H4 (cell line): Measurements from ENCODE around the gene MINDY2. TPM values are rescaled to one million over a fixed set of nuclear protein-coding genes. Genes with fewer than 3 reads are reported as not detected.
"Not testable (repeated sequence)": the region's sequence is repeated elsewhere in the genome, so short reads cannot be mapped to it uniquely, and the experiment has no call there.

Source experiments
- DNase-seq: peaks from one replicate; pipeline ENCODE4 v3.0.0-alpha.2; 2015; ENCODE audit warnings: low spot score
- total RNA-seq: library from RNA; depleted of rRNA; stranded (reverse); fragments of >200 nt; shearing (Covaris generic); gene quantifications from 2 replicates; pipeline ENCODE4 v1.2.3, GENCODE V29; 2014; rRNA removed

The MINDY2 gene
- total RNA-seq, 1 experiment from 2014 or later: 3.4 TPM

- no peak for DNase-seq
Observed at GRCh38 chr15:58880320-58880719, 109.2 kb downstream of the MINDY2 start.

GRCh38 chr15:58882243-58882642 lies 111.1 kb downstream of the MINDY2 start:
- DNase-seq: no peak

- not testable (repeated sequence) for DNase-seq
Observed at GRCh38 chr15:58883926-58884325, 112.8 kb downstream of the MINDY2 start.

- no peak for DNase-seq
Observed at GRCh38 chr15:58886921-58887320, 115.8 kb downstream of the MINDY2 start.

- DNase-seq: no peak
Observed at GRCh38 chr15:58889363-58889762, 118.3 kb downstream of the MINDY2 start.

- DNase-seq: no peak
Observed at GRCh38 chr15:58898150-58898680, 127.1 kb downstream of the MINDY2 start.

GRCh38 chr15:58900631-58901030 lies 129.5 kb downstream of the MINDY2 start:
- DNase-seq: no peak

- DNase-seq: no peak
Observed at GRCh38 chr15:58908550-58909309, 137.6 kb downstream of the MINDY2 start.

GRCh38 chr15:58909616-58910015 lies 138.5 kb downstream of the MINDY2 start:
- no peak for DNase-seq

GRCh38 chr15:58910456-58910855 lies 139.4 kb downstream of the MINDY2 start:
- no peak for DNase-seq

Other genes with a start within 250 kb of the MINDY2 start
- gene ADAM10, start 21.6 kb upstream of the MINDY2 start, total RNA-seq: 37.4 and 58.3 TPM in 2 replicates
- 42.8 and 49.1 TPM in 2 replicates for gene SLTM, start 162.4 kb downstream of the MINDY2 start, total RNA-seq
- 10.4 and 12.4 TPM in 2 replicates for gene RNF111, start 216.4 kb downstream of the MINDY2 start, total RNA-seq